T-helper 2 cell (primary cell): ENCODE data around the gene PDE4D.
"Not testable (repeated sequence)": the region's sequence is repeated elsewhere in the genome, so short reads cannot be mapped to it uniquely, and the experiment has no call there.

Source experiments
- DNase-seq, 5 experiments: peaks; one replicate each; pipeline versions ENCODE4 v3.0.0 to v3.0.0-alpha.2; 2012 to 2022

PDE4D gene

DNA sequence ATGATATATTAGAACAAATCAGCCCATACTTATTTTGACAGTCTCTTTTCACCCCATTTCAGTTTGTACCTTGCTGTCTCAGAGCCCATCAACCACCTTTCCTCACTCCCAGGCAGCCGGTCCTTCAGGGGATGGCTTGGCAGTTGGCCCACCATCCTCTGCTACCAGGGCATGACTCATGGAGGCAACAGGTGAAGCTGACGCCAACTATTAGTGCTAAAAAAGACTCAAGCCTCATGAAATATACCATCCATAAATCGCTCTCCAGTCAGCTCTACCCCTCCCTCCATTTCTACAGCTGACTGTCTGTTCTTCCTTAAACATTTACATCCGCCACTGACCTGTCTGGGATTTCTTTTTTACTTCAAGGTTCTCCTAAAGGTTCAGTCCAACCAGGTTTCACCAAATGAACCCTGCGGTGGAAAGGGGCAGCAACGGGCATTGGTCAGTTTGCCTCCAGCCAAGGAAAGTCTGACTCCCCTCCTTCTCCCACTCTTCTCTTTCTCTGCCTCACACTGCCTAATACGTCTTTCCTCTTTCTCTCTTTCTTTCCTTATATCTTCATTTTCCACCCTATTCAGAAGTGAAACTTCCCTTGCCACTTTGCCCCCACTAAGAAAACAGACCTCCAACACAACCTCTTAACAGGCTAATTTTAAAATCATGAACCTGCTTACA is 871.5 kb downstream of the PDE4D start:
- DNase-seq = no peak

DNA sequence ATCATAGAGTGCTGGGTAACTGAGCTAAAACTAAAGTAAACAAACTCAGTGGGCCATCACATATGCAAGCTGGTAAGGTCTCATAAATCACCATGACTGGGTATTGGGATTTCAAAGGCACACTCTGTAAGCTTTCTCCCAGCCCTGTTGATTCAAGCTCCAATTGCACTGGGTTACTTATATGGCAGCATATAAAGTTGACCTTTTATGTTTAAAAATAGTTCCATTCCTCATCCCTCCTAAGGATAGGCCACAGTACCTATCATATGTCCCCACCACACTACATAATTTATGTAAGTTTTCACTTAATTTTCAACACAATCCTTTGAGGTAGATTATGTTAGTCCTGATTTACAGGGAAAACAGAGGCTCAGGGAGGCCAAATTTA is 872.2 kb downstream of the PDE4D start:
- no peak for DNase-seq

DNA sequence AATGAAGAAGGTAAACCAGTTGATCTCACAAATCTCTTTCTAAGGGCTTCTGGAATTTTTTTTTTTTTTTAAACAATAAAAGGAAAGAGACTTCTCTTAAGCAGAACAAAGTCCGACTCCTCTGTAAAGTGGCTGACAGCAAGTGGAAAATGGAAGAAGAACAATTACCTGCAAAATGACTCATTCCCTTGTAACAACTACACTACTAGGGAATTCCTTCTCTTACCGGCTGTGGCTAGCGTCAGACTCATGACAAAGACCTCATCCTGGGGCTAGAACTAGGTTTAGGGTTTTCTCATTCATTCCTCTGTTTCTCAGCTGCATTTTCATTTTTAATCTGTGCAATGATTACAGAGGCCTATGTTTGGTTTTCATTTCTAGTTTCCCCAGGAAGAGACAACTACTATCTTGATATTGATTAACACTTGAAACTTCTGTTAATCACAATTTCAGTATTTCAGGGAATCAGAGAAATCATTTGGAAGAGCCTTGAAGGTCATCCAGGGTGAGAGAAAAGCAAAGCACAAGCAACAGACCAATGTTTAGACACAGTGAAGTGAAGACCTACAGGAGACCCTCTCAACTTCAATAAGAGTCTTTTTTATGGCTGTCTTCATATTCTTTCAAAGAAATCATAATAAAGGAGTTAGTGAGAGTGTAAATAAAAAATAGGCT is 872.8 kb downstream of the PDE4D start:
- DNase-seq = peak in 1 of 5 experiments; percentile 32

DNA sequence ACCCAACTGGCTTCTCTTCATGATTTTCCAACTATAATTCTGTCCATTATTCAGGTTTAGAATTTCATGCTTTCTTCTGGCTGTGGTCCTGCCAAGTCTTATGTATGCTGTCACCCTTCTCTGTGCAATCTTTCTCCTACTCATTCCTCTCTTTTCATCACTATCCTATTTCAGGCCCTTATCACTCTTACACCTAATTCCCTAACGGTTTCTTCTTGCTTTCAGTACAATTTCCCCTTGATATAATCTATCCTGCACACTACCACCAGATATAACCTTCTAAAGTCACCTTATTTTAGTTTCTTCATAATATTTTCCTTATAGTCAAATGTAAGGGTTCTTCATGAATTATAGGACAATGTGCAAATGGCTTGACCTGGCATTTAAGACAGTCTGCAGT is 874.4 kb downstream of the PDE4D start:
- DNase-seq = no peak

DNA sequence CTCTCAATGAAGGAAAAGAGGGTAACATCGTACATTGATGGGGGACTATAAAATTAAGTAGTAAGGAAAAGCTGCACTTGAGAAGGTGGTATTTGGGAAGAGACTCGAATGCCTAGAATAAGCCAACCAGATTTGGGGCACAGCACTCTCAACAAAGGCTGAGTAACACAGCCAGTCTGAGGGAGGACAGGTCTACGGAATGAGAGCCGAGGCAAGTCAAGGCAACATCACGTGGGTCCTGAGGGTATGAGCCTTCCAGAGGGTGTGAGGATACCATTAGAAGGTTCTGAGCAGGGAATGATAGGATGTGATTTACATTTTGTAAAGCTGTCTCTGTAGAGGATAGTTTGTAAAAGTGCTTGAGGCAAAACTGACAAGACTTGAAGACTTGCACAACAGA is 876.6 kb downstream of the PDE4D start:
- no peak for DNase-seq

DNA sequence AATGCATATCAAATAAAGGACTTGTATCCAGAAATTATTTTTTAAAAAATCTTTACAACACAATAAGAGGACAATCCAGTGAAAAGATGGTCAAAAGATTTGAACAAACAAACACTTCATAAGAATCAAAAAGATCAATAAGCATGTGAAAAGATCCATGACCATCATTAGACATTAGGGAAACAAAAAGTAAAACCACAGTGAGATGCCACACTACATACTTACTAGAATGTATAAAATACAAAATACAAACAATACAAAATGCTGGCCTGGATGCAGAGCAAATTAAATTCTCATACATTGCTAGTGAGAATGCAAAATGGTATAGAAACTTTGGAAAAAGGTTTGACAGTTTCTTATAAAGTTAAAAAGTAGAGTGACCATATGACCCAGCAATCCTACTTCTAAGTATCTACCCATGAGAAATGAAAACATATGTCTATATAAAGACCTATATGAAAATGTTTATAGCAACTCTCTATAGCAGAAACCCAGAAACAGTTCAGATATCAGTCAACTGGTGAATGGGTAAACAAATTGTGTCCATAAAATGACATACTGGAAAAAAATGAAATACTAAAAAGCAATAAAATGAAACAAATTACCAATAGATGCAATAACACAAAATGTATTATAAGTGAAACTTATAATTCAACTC is 884.6 kb downstream of the PDE4D start:
- peak in 1 of 5 experiments; percentile 6 for DNase-seq

DNA sequence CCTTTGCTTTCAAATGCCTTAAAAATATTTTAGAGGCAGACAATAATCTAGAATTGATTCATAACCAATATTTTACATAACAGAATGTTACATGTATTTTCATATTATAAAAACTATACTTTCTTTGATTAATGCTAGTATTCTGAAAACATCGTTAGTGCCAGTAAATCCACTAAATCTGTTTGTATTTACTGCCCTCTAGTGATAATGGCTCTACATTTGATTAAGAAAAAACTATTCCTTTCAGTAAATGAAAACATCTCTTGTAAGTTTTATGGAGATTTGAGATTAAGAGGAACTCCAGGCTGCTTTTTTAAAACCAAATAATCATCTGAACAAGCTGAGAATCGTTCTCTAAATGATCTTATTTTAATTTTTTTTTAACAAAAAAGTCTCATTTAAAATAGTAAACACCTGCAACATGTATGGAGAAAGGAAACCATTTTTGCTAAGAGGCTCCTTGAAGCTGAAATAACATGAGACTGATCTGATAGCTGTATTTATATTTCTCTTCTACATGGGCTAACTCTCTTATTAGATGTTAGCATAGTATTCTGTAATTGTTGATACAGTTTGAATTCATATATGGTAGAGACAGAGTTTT is 886.0 kb downstream of the PDE4D start:
- DNase-seq = peak in 1 of 5 experiments; percentile 24

DNA sequence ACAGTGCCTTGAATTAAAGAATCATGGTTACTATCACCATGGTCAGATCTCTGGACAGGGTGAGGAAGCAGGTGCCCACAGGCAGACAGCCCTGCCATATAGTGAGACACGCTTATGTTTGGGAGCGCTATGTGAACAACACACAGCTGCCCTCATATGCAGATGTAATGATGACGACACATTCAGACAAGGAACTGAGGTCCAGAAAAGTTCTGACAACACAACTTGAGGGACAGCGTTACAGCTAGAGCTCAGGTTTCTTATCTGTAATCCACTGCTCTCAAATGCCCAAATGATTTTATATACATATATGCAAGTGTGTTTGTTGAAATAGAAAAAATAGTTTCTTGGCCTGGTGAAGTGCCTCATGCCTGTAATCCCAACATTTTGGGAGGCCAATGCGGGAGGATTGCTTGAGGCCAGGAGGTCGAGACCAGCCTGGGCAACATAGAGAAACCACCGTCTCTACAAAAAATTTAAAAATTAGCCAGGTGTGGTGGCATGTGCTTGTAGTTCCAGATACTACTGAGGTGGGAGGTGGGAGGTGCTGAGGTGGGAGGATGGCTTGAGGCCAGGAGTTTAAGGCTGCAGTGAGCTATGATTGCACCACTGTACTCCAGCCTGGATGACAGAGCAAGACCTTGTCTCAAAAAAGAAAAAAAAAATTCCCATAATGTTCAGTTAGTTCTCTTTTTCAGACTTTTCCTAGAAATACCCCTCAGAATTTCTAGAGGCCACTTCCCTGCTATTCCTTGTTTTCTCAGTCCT is 887.4 kb downstream of the PDE4D start:
- DNase-seq = no peak

DNA sequence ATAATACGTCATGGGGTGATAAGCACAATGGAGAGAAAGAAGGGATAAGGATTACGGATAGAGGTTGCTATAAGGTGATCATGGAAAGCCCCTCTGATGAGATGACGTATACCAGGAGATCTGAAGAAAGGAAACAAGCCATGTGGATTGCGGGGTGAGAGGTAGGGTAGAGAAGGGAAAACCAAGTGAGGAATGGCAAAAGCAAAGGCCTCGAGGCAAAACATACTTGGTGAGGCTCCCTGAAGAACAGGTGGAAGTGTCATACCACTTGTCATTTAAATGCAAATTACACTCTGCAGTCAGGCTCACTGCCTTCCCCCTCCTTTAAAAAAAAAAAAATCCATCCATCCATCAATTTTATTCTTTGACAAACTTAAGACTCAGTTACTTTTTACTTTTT is 889.9 kb downstream of the PDE4D start:
- DNase-seq = no peak

DNA sequence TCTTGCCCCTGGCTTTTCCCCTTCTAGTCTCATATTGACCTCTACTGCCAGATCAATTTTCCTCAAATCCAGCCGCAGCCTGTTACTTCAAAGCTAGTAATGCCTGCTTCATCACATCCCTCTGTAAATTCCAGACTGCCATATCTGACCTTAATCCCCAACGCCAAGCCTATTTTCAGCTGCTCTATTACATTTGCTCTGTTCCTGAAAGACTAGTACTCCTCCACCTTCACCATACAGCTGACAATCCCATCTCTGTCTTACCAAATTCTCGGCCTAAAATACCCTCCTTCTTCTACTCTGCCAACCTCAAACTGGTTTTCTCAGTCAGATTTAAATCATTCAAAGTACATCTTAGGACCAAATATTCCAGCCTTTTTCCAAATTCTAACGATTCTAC is 890.4 kb downstream of the PDE4D start:
- DNase-seq = no peak

DNA sequence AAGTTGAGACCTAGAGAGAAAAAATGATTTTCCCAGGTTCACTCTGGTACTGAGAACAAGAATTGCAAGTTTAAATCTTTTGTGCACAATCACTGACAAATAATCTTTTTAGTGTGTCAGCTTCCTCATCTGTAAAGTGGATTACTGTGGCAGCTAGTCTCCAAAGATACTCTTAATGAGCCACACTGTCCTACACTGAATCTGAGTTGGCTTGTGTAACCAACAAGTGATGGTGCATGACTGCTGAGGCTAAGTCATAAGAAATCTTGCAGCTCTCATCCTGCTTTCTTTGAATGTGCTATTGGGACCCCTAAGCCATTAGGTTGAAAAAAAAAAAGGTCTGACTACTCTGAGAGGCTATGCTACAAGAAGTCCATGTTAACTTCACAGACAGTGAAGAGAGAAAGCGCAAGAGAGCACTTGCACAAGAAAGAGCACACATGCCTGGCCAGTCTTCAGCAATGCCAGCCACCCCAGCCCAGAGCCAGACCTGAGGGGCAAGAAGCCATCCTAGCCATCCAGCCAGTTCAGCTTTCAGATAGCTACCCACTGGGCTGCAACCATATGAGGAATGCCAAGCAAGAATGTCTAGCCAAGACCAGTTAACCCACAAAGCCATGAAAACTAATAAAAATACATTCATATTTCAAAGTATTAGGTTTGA is 891.2 kb downstream of the PDE4D start:
- no peak for DNase-seq

DNA sequence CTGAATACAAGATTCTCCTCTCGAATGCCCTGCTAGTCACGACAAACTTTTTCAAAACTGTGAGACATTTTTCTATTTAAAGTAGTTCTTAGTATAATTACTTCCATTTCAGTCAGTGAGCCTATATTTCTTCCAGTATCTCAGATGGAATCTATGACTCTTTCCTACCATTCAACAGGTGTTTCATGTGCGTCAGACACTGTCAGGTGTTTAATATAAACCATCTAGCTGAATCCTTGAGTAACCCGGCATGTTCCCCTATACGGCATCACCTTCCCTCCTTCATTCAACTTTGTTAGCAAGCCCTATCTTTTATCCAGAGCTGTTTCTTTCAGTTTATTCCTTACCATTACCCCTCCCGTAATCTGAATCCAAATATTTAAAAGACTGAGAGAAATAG is 891.8 kb downstream of the PDE4D start:
- no peak for DNase-seq

DNA sequence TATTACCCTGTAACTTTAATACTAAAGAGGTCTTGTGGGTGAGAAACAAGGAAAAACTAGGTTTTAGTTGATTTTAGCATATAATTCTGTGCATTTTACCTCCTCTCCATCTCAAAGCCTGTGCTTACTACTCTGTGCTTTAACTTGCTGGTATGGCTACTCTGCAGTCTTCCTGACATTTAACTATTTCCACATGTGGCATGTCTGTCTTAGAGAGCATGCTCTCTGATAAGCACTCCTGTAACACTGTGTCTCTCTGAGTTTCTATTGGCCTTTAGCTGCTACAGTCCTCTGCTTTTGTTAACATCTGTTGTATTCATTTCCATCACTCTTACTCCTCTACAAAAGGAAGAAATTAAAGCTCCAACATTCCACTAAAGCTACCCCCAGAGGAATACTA is 892.4 kb downstream of the PDE4D start:
- no peak for DNase-seq

DNA sequence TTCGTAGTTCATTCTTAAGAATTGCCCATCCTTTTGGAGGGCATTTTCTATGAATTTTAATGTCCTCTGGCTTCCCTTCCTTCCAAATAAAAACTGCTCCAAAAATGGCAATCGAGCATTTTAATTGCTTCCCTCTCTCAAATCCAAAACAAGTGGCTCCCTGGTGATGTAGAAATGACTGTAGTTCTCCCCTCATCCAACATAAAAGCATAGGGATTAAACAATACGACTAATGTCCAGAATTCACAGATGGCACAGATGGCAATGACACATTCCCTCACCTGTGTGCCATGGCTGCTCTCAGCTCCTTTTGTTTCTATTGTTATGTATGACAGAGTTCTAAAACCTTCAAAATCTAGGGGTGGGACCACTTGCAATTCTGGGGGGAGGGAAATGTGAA is 893.3 kb downstream of the PDE4D start:
- DNase-seq = no peak

DNA sequence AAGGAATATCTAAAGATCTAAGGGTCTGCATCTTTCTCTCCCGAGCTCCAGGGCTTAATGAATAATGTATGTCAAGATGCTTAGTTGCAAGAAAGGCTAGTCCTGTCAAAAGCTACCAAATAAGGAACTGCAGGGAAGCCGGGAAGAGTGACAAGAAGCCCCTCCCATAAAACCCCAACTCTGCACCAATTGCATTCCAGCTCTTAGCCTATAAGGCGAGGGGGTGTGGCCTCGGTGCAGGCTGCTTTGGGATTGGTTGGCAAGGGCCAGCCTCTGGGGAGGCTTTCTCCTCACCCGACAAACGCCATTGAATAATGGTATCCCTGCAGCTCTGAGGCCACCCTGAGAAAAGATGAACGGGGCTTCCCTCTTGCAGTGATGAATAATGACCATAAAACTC is 893.7 kb downstream of the PDE4D start:
- DNase-seq = no peak

DNA sequence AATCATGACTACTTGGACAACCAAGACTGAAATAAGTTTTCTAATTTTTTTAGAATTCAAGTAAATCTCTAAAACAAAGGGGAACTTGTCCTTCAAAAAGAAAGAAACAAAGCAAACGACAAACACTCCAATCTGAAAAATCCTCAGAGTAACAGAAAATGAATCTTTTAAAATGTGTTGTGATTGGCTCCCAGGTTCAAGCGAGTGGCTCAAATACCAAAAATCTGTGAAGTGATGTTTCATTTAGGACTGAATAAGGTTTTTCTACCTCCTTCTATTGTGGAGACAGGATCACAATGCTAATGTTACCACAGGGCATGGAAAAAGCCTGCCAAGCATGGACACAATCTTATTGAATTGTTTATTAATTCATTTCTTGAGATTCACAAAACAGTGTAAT is 895.0 kb downstream of the PDE4D start:
- no peak for DNase-seq

DNA sequence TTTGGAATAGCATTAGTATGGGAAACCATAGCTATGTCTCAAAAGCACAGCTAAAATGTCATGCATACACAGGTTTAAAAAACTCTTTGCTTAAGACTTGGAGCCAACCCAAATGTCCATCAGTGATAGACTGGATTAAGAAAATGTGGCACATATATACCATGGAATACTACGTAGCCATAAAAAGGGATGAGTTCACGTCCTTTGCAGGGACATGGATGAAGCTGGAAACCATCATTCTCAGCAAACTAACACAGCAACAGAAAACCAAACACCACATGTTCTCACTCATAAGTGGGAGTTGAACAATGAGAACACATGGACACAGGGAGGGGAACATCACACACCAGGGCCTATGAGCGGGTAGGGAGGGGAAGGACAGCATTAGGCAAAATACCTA is 897.7 kb downstream of the PDE4D start:
- DNase-seq = not testable (repeated sequence)

DNA sequence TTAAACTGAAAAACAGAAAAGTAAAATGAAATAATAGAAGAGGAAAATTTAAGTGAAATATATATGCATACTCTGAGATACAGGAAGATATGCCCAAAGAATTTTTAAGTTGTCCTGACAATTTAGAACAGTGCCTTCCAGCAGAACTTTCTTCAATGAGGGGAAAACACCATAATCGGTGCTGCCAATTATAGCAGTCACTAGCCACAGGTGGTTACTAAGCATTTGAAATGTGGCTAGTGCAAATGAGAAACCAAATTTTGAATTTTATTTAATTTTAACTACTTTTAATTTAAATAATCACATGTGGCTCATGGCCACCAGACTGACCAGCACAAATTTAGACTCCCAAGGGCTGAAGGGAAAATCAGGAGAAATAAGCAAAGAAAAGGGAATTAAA is 900.1 kb downstream of the PDE4D start:
- DNase-seq = no peak

DNA sequence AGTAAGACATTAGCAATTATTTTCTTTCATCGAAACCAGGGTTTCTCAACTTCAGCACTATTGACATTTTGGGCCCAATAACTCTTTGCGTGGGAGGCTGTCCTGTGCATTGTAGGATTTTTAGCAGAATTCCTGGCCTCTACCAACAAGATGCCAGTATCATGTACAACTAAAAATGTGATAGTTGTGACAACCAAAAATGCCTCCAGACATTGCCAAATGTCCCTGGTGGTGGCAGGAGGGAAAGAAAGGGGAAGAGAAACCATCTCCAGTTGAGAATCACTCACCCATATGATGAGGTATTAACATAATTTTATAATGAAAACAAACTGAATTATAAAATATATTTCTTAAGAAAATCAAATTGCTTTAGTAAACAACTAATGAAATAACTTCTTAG is 904.6 kb downstream of the PDE4D start:
- no peak for DNase-seq

DNA sequence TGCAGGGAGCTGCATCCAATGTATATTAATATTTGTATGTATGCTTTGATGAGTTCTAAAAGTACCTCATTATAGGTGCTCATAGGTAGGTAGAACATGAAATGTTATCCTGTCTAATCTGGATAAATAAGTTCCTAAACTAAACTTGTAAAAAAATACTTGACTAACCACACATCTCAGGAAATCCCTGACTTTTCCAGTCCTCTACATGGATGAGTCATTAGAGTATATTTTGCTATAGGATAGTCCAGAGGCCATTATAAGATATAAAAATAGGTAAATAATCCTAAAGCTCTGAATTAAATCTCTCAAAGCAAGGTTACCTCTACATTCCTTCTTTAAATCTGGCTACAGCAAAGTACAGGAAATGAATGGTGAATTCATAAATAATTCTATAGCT is 906.3 kb downstream of the PDE4D start:
- no peak for DNase-seq

DNA sequence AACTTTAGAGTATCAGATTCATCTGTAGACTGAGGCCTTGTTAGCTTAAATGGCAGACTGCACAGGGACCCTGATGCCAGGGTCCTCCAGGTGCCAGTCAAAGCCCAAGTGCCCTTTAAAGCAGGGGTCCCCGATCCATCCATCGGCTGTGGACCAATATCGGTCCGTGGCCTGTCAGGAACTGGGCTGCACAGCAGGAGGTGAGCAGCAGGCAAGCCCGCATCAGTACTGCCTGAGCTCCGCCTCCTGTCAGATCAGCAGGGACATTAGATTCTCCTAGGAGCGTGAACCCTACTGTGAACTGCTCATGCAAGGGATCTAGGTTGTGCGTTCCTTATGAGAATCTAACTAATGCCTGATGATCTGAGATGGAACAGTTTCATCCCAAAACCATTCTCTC is 907.2 kb downstream of the PDE4D start:
- DNase-seq = no peak

DNA sequence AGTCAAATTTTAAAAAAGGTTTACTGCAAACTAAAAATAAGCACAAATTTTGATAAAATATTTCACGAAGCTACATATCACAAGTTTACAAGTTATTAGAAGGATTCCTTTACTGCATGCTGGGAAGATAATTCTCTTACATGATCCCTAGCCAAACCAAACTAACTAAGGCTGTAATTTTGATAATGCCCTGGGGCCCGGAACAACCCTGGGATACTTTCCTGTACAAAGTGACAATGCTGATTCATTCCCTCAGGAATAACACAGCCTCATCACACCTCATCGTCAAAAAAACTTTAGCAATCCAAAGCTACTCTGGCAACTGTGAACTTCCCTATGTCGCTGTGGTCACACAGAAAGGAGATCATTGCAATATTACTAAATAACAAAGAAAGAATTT is 907.8 kb downstream of the PDE4D start:
- DNase-seq = no peak

DNA sequence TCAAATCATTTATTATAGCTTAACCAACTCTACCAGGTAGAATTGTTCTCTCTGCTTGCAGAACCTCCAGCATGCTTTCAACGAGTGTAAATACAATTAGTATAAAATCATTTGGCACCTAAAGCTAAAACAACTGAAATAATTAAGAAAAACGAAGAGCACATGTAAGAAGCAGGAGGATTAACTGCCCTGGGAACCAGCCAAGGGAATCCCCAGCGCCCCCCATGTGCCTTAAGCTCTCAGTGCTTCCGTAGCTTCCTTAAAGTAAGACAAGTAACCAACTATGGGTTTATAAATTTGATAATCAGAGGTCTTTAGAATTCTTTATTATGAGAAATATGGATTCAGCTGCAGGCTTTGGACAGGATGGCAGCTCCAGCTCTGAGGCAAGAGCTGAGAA is 908.2 kb downstream of the PDE4D start:
- DNase-seq = no peak
